ENCODE results near the gene RXRA.

GRCh38 chr9:134418354-134418753, 92.1 kb downstream of the RXRA start:
- TF ChIP-seq CEBPG (CRISPR knock-in tag; IDR thresholded peaks at IDR 0.05) (no peak), CAMTA2 (CRISPR knock-in tag; IDR thresholded peaks at IDR 0.05; ENCODE audit: borderline replicate concordance) (no peak), HMG20A (CRISPR knock-in tag; IDR thresholded peaks at IDR 0.05; ENCODE audit: borderline replicate concordance) (no peak), ZNF556 (CRISPR knock-in tag; IDR thresholded peaks at IDR 0.05; ENCODE audit: borderline replicate concordance) (no peak), POLR2AphosphoS5 (IDR thresholded peaks at IDR 0.05; ENCODE audit: low read depth, low read length) (no peak), CTCF (CRISPR knock-in tag; IDR thresholded peaks at IDR 0.05) (no peak)
